SK-N-SH treated with all-trans-retinoic acid at 6 μM for 48 hours (cell line): ENCODE results near the gene ZBTB33.

Experiments
- CREB5 ChIP-seq: fragments of 250-450 bp; sonication (Bioruptor Pico); IDR thresholded peaks from 2 replicates; pipeline ENCODE4 v1.5.1; 2020; ENCODE audit warnings: low read depth, mild to moderate bottlenecking, moderate library complexity
- ESRRG ChIP-seq: fragments of 250-450 bp; sonication (Bioruptor Pico); IDR thresholded peaks from 2 replicates; pipeline ENCODE4 v1.6.1; 2021; ENCODE audit warnings: mild to moderate bottlenecking
- ISL1 ChIP-seq: fragments of 250-450 bp; sonication (Bioruptor Pico); IDR thresholded peaks from 2 replicates; pipeline ENCODE4 v2.1.2; 2022; ENCODE audit warnings: mild to moderate bottlenecking, moderate library complexity
- OSR1 ChIP-seq: fragments of 250-450 bp; sonication (Bioruptor Pico); IDR thresholded peaks from 2 replicates; pipeline ENCODE4 v1.8.0; 2022; ENCODE audit warnings: moderate library complexity, mild to moderate bottlenecking, inconsistent platforms
- PATZ1 ChIP-seq: fragments of 250-450 bp; sonication (Bioruptor Pico); IDR thresholded peaks from 2 replicates; pipeline ENCODE4 v1.8.0; 2020; ENCODE audit warnings: mild to moderate bottlenecking, moderate library complexity, borderline replicate concordance
- TOX ChIP-seq: fragments of 250-450 bp; sonication (Bioruptor Pico); IDR thresholded peaks from 2 replicates; pipeline ENCODE4 v1.8.0; 2021; ENCODE audit warnings: mild to moderate bottlenecking, moderate library complexity, borderline replicate concordance
- TSHZ2 ChIP-seq: fragments of 250-450 bp; sonication (Bioruptor Pico); IDR thresholded peaks from 2 replicates; pipeline ENCODE4 v1.5.0; 2020; ENCODE audit warnings: mild to moderate bottlenecking, moderate library complexity
- ZFP3 ChIP-seq: fragments of 250-450 bp; sonication (Bioruptor Pico); IDR thresholded peaks from 2 replicates; pipeline ENCODE4 v1.5.0; 2020; ENCODE audit warnings: mild to moderate bottlenecking, moderate library complexity
- ZFP30 ChIP-seq: fragments of 450-650 bp; formaldehyde crosslinking; IDR thresholded peaks from 2 replicates; pipeline ENCODE4 v1.5.0; 2022; ENCODE audit warnings: mild to moderate bottlenecking, moderate library complexity
- ZNF8 ChIP-seq: fragments of 450-650 bp; formaldehyde crosslinking; IDR thresholded peaks from 2 replicates; pipeline ENCODE4 v1.5.0; 2020; ENCODE audit warnings: mild to moderate bottlenecking, moderate library complexity

GRCh38 chrX:120301960-120302359, 51.3 kb downstream of the ZBTB33 start:
- TF ChIP-seq OSR1 (CRISPR knock-in tag) (no peak), TOX (CRISPR knock-in tag) (no peak), ESRRG (CRISPR knock-in tag) (no peak), CREB5 (CRISPR knock-in tag) (no peak), ZNF8 (no peak), PATZ1 (CRISPR knock-in tag) (no peak), TSHZ2 (CRISPR knock-in tag) (no peak), ZFP30 (CRISPR knock-in tag) (no peak), ISL1 (CRISPR knock-in tag) (no peak), ZFP3 (CRISPR knock-in tag) (no peak)
